B cell (primary cell): ENCODE results near the gene ATP9A. TPM values are rescaled to one million over a fixed set of nuclear protein-coding genes. Genes with fewer than 3 reads are reported as not detected.

Source experiments
- ATAC-seq: fragments of 200-7000 bp; cut with Tn5 transposase; one replicate; pipeline ENCODE4 v1.10.0; 2021; ENCODE audit warnings: low read depth, mild to moderate bottlenecking, moderate number of reproducible peaks, moderate library complexity
- CTCF ChIA-PET: fragments of 350-600 bp; sonication (Branson Sonifier 250); formaldehyde crosslinking; loops from one replicate; lab custom pipeline; 2021; ENCODE audit warnings: antibody characterized with exemption, inconsistent platforms; lab: Charles Lee
- POLR2A ChIA-PET: fragments of 350-600 bp; sonication (Branson Sonifier 250); formaldehyde crosslinking; loops from one replicate; lab custom pipeline; 2021; ENCODE audit warnings: antibody characterized with exemption; lab: Charles Lee
- DNase-seq: peaks from one replicate; pipeline ENCODE4 v3.0.0; 2013
- H2AFZ ChIP-seq: 2 replicates; pipeline ENCODE4 v1.6.1; 2012; ENCODE audit warnings: mild to moderate bottlenecking, low read depth, low read length; ENCODE audit not compliant: insufficient read depth, poor library complexity, severe bottlenecking
- H3K27ac ChIP-seq, 2 donors: 1 replicate in 1 of 2; 2 replicates in 1 of 2; pipeline ENCODE4 v1.5.1; 2012 to 2013; ENCODE audit warnings: low read length in 2 of 2, mild to moderate bottlenecking in 2 of 2, moderate library complexity in 1 of 2
- H3K27me3 ChIP-seq, 4 experiments: fragments of 200-600 bp in 1 of 4; sonication (generic) in 1 of 4; replicated peaks in 1 of 4; 1 replicate in 2 of 4; 2 replicates in 2 of 4; pipeline versions ENCODE4 v1.6.1 to v1.7.0; 2013 to 2016; ENCODE audit warnings: low read length in 3 of 4, mild to moderate bottlenecking in 2 of 4, mixed read lengths in 1 of 4, moderate library complexity in 1 of 4; ENCODE audit not compliant: insufficient read depth in 4 of 4, control insufficient read depth in 3 of 4; ENCODE audit errors: control extremely low read depth in 1 of 4
- H3K36me3 ChIP-seq, 2 experiments: replicated peaks in 1 of 2; 1 replicate in 1 of 2; 2 replicates in 1 of 2; pipeline versions ENCODE4 v1.6.1 to v1.7.1; 2013; ENCODE audit warnings: low read length in 1 of 2; ENCODE audit not compliant: insufficient read depth in 2 of 2, control insufficient read depth in 1 of 2; ENCODE audit errors: control extremely low read depth in 1 of 2, extremely low read depth in 1 of 2
- H3K4me1 ChIP-seq, 2 donors: fragments of 200-600 bp in 1 of 2; sonication (generic) in 1 of 2; 1 replicate in 1 of 2; 2 replicates in 1 of 2; pipeline versions ENCODE4 v1.5.1 to v1.6.1; 2013 to 2017; ENCODE audit warnings: low read length in 2 of 2; ENCODE audit not compliant: control insufficient read depth in 2 of 2, insufficient read depth in 2 of 2
- H3K4me2 ChIP-seq: replicated peaks from 2 replicates; pipeline ENCODE3; 2012; ENCODE audit warnings: mild to moderate bottlenecking, low read depth, low read length; ENCODE audit not compliant: poor library complexity, severe bottlenecking
- H3K4me3 ChIP-seq, 5 experiments: fragments of 200-600 bp in 1 of 5; sonication (generic) in 1 of 5; 1 replicate in 3 of 5; 2 replicates in 2 of 5; pipeline versions ENCODE4 v1.5.1 to v1.7.0; 2011 to 2016; ENCODE audit warnings: low read length in 4 of 5, mild to moderate bottlenecking in 4 of 5, low read depth in 2 of 5, control low read depth in 1 of 5, moderate library complexity in 1 of 5; ENCODE audit not compliant: insufficient read depth in 1 of 5; ENCODE audit errors: control extremely low read depth in 1 of 5, extremely low read depth in 1 of 5
- H3K79me2 ChIP-seq: fragments of 200-600 bp; sonication (generic); one replicate; pipeline ENCODE4 v1.6.0; 2016; ENCODE audit warnings: low read length; ENCODE audit not compliant: control insufficient read depth, insufficient read depth
- H3K9ac ChIP-seq: fragments of 200-600 bp; sonication (generic); 2 replicates; pipeline ENCODE4 v1.6.1; 2017; ENCODE audit warnings: mild to moderate bottlenecking, low read length, moderate library complexity
- H3K9me3 ChIP-seq, 3 donors: one replicate each; pipeline versions ENCODE4 v1.6.1 to v1.7.1; 2013; ENCODE audit warnings: low read length in 2 of 3; ENCODE audit not compliant: control insufficient read depth in 2 of 3, insufficient read depth in 1 of 3; ENCODE audit errors: control extremely low read depth in 1 of 3
- H4K20me1 ChIP-seq: 2 replicates; pipeline ENCODE4 v1.6.0; 2012; ENCODE audit warnings: mild to moderate bottlenecking, low read length; ENCODE audit not compliant: insufficient read depth, control insufficient read depth, poor library complexity, severe bottlenecking
- H3K27ac Mint-ChIP-seq: one replicate; pipeline ENCODE4 v1.8.0; 2021; ENCODE audit warnings: mixed read lengths
- H3K27me3 Mint-ChIP-seq: one replicate; pipeline ENCODE4 v1.8.0; 2021; ENCODE audit warnings: mixed read lengths
- H3K4me1 Mint-ChIP-seq: one replicate; pipeline ENCODE4 v1.8.0; 2021; ENCODE audit warnings: mixed read lengths
- H3K4me3 Mint-ChIP-seq: one replicate; pipeline ENCODE4 v1.8.0; 2021; ENCODE audit warnings: mixed read lengths
- H3K9me3 Mint-ChIP-seq: one replicate; pipeline ENCODE4 v1.8.0; 2022; ENCODE audit warnings: mixed read lengths; ENCODE audit not compliant: insufficient read depth
- CTCF ChIP-seq: fragments of 200-600 bp; IDR thresholded peaks from one replicate; pipeline ENCODE4 v1.8.0; 2022; ENCODE audit warnings: antibody characterized with exemption, mild to moderate bottlenecking
- EZH2 ChIP-seq: IDR thresholded peaks from 2 replicates; pipeline ENCODE4 v1.6.1; 2012; ENCODE audit warnings: borderline replicate concordance, low read depth, mild to moderate bottlenecking, moderate library complexity, low read length; ENCODE audit not compliant: insufficient read depth, poor library complexity, severe bottlenecking
- WGBS: methylation state at CpG from one replicate; pipeline ENCODE4 v1.1.5; 2013; ENCODE audit warnings: missing lambda C conversion rate; ENCODE audit not compliant: insufficient coverage; 5-methylcytosine and 5-hydroxymethylcytosine counted together
- intact Hi-C: fragments of 100-400 bp; cut with micrococcal nuclease; formaldehyde crosslinking; loops from one replicate; pipeline ENCODE4 v1.10.0; 2022
- polyA plus RNA-seq: library from polyadenylated mRNA; depleted of rRNA; stranded (reverse); fragments of >200 nt; gene quantifications from 2 replicates; pipeline ENCODE4 v1.2.3, GENCODE V29; 2012
- total RNA-seq, 2 donors: library from RNA; stranded (reverse); fragments of 120-200 nt in 1 of 2; gene quantifications; 1 replicate in 1 of 2; 2 replicates in 1 of 2; pipeline versions ENCODE4 v1.2.3 to v1.2.4, GENCODE V29; 2013 to 2022

The ATP9A gene
- total and polyA plus RNA-seq, 2 donors (not counting 1 experiment from before 2014, with no cell fraction given) = 0.13 to 0.22 TPM

DNA sequence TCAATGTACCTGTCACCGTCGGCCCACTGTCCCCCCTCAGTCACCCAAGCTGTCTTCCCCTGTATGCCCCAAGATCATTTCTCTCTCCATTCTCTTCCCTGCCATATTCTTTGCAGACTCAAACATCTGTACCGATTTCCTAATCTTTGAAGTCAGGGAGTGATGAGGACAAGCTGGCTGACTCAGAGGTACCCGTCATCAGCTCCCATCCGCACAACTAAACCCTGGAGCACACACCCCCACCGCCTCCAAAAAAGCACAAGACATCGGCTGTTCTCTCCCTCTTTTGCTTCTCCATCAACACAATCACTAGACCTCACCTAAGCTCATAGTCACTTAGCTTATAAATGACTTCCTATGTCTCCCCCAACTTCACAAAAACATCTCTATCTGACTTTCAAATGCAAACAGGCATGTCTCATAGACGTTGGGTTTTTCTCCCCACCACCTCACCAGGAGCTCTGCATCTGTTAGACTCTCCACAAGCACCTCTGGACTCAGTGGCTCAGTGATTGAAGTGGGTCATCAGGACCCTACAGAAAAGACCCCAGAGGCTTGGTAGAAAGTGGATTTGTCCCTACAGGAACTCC, 214.2 kb downstream of the ATP9A start:
- Histone ChIP-seq H3K4me1 (no peaks in the 10 kb centered on the region), H3K27me3 (peaks cover 0 to 14% (median 6%) of the 10 kb centered on the region in 4 experiments), H3K4me2 (no peak overlapping the region), H2AFZ (no peak overlapping the region), H3K4me3 (no peak overlapping the region), H4K20me1 (no peaks in the 10 kb centered on the region), H3K79me2 (no peaks in the 10 kb centered on the region), H3K27ac (no peak overlapping the region), H3K36me3 (no peaks in the 10 kb centered on the region), H3K9ac (no peak overlapping the region), H3K9me3 (no peaks in the 10 kb centered on the region)
- ATAC-seq (no peak), DNase-seq (no peak)
- no peak overlapping the region for H3K4me3 Mint-ChIP-seq
- peaks cover 2% of the 10 kb centered on the region for H3K4me1 Mint-ChIP-seq
- peaks cover 25% of the 10 kb centered on the region for H3K27me3 Mint-ChIP-seq
- H3K9me3 Mint-ChIP-seq = no peaks in the 10 kb centered on the region
- CTCF ChIA-PET = interaction anchor here (1.1 kb wide), 1 partner anchor 41 kb away, joined by 3 read pairs; no protein-coding TSS in a partner anchor
- intact Hi-C loops = no loop called here
- 66% methylated on average over 6 of the region's 8 CpGs for WGBS
- TF ChIP-seq EZH2 = no peak
- no peak for TF ChIP-seq CTCF
- POLR2A ChIA-PET = no interaction called here
- H3K27ac Mint-ChIP-seq = no peak overlapping the region

DNA sequence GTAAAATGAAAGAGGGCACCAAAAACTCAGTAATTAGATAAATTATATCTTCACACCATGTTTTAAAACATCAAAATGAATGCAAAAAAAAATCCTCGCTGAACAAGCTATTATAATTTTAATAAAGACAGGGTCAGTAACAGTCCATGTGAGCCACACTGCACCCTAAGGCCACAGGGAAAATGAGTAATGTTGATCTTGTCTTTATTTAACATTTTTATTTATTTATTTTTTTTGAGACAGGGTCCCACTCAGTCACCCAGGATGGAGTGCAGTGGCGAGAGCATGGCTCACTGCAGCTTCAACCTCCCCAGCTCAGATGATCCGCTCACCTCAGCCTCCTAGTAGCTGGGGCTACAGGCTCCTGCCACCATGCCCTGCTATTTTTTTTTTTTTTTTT, 217.0 kb downstream of the ATP9A start:
- POLR2A ChIA-PET = no interaction called here
- H3K4me1 Mint-ChIP-seq = peaks cover 2% of the 10 kb centered on the region

More for the DNA sequence above, 217.0 kb downstream of the ATP9A start:
- no peaks in the 10 kb centered on the region for H3K36me3 ChIP-seq
- DNase-seq = no peak
- CTCF ChIA-PET = interaction anchor here (1.1 kb wide), 1 partner anchor 179 kb away, joined by 3 read pairs; no protein-coding TSS in a partner anchor
- H2AFZ ChIP-seq = no peak overlapping the region
- Mint-ChIP-seq H3K9me3 (no peaks in the 10 kb centered on the region), H3K4me3 (no peak overlapping the region), H3K27ac (no peak overlapping the region), H3K27me3 (peaks cover 19% of the 10 kb centered on the region)
- H3K27ac ChIP-seq = no peak overlapping the region
- H4K20me1 ChIP-seq = no peaks in the 10 kb centered on the region
- intact Hi-C loops = no loop called here
- no peak overlapping the region for H3K4me3 ChIP-seq
- no peak overlapping the region for H3K9ac ChIP-seq
- peaks cover 0 to 9% (median 0%) of the 10 kb centered on the region in 4 experiments for H3K27me3 ChIP-seq
- no peaks in the 10 kb centered on the region for H3K9me3 ChIP-seq
- H3K4me2 ChIP-seq = no peak overlapping the region
- TF ChIP-seq EZH2 = no peak
- no peak for TF ChIP-seq CTCF
- no peak for ATAC-seq
- no peaks in the 10 kb centered on the region for H3K4me1 ChIP-seq
- WGBS = no CpG with 5 or more reads among the region's 3 CpGs
- no peaks in the 10 kb centered on the region for H3K79me2 ChIP-seq
